Measurements from ENCODE around the gene KCNE4. TPM values are rescaled to one million over a fixed set of nuclear protein-coding genes. Genes with fewer than 3 reads are reported as not detected.

Gene KCNE4
- total RNA-seq, 2 experiments from 2014 or later = not detected

- Mint-ChIP-seq H3K27ac (no peak overlapping the region), H3K36me3 (no peaks in the 10 kb centered on the region), H3K4me1 (no peaks in the 10 kb centered on the region), H3K27me3 (peaks cover 2% of the 10 kb centered on the region), H3K4me3 (no peak overlapping the region), H3K9me3 (peaks cover 2% of the 10 kb centered on the region)
- POLR2A ChIA-PET = no interaction called here
- DNase-seq = no peak
- ATAC-seq (ENCODE audit: low read depth) = no peak
Measured at GRCh38 chr2:223029287-223029686, 22.7 kb upstream of the KCNE4 start.

DNA sequence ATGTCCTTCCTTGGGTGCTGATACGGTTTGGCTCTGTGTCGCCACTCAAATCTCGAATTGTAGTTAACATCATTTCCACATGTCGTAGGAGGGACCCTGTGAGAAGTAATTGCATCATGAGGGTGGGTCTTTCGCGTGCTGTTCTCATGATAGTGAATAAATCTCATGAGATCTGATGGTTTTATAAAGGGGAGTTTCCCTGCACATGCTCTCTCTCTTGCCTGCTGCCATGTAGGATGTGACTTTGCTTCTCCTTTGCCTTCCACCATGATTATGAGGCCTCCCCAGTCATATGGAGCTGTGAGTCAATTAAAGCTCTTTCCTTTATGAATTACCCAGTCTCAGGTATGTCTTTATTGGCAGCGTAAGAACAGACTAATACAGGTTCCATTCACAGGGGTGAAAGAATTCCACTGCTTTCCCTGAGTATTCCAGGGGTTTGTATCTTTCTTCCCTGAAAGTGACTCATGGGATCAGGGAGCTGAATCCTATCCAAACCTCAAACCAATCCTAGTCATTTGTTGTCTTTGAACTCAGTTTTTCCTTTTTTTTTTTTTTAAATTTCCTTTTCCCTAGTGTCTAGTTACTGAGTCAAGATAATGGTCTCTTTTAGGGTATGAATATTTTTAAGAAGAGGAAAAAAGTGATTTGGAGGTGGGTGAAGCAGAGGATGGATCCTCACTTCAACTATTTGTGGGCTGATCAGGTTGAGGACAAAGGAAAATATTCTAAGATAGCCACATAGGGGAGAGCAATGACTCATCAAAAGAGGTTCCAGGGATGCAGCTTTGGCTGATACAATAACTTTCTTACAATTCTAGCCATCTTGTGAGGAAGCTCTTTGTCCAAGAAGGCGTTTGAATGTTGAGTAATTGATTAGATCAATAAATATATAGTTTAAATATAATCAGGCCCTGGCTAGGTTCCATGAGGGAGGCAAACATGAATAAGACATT lies 19.5 kb upstream of the KCNE4 start:
- H3K9me3 Mint-ChIP-seq = peaks cover 2% of the 10 kb centered on the region
- peaks cover 2% of the 10 kb centered on the region for H3K27me3 Mint-ChIP-seq
- H3K27ac Mint-ChIP-seq = no peak overlapping the region
- DNase-seq (no peak), ATAC-seq (ENCODE audit: low read depth) (no peak)
- no peaks in the 10 kb centered on the region for H3K36me3 Mint-ChIP-seq
- H3K4me1 Mint-ChIP-seq = no peaks in the 10 kb centered on the region
- no peak overlapping the region for H3K4me3 Mint-ChIP-seq
- POLR2A ChIA-PET = no interaction called here

- ATAC-seq (ENCODE audit: low read depth) = no peak
- Mint-ChIP-seq H3K4me3 (no peak overlapping the region), H3K27ac (no peak overlapping the region), H3K9me3 (peaks cover 2% of the 10 kb centered on the region), H3K27me3 (peaks cover 2% of the 10 kb centered on the region), H3K36me3 (no peaks in the 10 kb centered on the region), H3K4me1 (no peaks in the 10 kb centered on the region)
- POLR2A ChIA-PET = no interaction called here
- no peak for DNase-seq
Measured at GRCh38 chr2:223034221-223034975, 17.6 kb upstream of the KCNE4 start.

DNA sequence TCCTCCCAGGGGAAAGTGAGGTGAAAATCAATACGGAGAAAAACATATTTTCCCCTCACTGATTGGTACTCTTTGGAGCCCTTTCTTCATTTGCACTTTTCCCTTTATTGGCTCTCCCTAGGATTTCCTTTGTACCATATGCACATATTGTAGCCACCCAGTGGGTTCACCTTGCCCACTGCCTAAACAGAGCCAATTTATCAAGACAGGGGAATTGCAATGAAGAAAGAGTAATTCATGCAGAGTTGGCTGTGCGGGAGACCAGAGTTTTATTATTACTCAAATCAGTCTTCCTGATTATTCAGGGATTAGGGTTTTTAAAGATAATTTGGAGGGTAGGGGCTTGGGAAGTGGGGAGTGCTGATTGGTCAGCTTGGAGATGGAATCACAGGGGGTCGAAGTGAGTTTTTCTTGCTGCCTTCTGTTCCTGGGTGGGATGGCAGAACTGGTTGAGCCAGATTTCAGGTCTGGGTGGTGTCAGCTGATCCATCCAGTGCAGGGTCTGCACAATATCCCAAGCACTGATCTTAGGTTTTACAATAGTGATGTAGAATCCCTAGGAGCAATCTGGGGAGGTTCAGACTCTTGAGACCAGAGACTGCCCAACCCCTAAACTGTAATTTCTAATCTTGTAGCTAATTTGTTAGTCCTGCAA lies 15.1 kb upstream of the KCNE4 start:
- no peak for ATAC-seq (ENCODE audit: low read depth)
- Mint-ChIP-seq H3K9me3 (peaks cover 2% of the 10 kb centered on the region), H3K4me3 (no peak overlapping the region), H3K4me1 (no peaks in the 10 kb centered on the region), H3K36me3 (no peaks in the 10 kb centered on the region), H3K27me3 (peaks cover 2% of the 10 kb centered on the region), H3K27ac (no peak overlapping the region)
- POLR2A ChIA-PET = no interaction called here
- DNase-seq = no peak

- peaks cover 2% of the 10 kb centered on the region for H3K9me3 Mint-ChIP-seq
Measured at GRCh38 chr2:223037445-223037800, 14.6 kb upstream of the KCNE4 start.

GRCh38 chr2:223039618-223040017 lies 12.4 kb upstream of the KCNE4 start:
- Mint-ChIP-seq H3K27ac (no peak overlapping the region), H3K9me3 (no peaks in the 10 kb centered on the region), H3K4me3 (no peak overlapping the region), H3K27me3 (no peaks in the 10 kb centered on the region), H3K4me1 (peaks cover 6% of the 10 kb centered on the region), H3K36me3 (no peaks in the 10 kb centered on the region)
- DNase-seq (no peak), ATAC-seq (ENCODE audit: low read depth) (no peak)
- POLR2A ChIA-PET = no interaction called here

More at GRCh38 chr2:223037445-223037800, 14.6 kb upstream of the KCNE4 start:
- POLR2A ChIA-PET = no interaction called here
- ATAC-seq (ENCODE audit: low read depth) (no peak), DNase-seq (no peak)
- H3K36me3 Mint-ChIP-seq = no peaks in the 10 kb centered on the region
- H3K4me3 Mint-ChIP-seq = no peak overlapping the region
- peaks cover 2% of the 10 kb centered on the region for H3K27me3 Mint-ChIP-seq
- no peak overlapping the region for H3K27ac Mint-ChIP-seq
- H3K4me1 Mint-ChIP-seq = no peaks in the 10 kb centered on the region

GRCh38 chr2:223040527-223040926 lies 11.5 kb upstream of the KCNE4 start:
- H3K4me3 Mint-ChIP-seq = no peak overlapping the region
- no peak for DNase-seq
- H3K27me3 Mint-ChIP-seq = no peaks in the 10 kb centered on the region
- H3K4me1 Mint-ChIP-seq = peaks cover 6% of the 10 kb centered on the region
- ATAC-seq (ENCODE audit: low read depth) = no peak
- H3K9me3 Mint-ChIP-seq = no peaks in the 10 kb centered on the region
- H3K27ac Mint-ChIP-seq = no peak overlapping the region
- POLR2A ChIA-PET = no interaction called here
- H3K36me3 Mint-ChIP-seq = no peaks in the 10 kb centered on the region

DNA sequence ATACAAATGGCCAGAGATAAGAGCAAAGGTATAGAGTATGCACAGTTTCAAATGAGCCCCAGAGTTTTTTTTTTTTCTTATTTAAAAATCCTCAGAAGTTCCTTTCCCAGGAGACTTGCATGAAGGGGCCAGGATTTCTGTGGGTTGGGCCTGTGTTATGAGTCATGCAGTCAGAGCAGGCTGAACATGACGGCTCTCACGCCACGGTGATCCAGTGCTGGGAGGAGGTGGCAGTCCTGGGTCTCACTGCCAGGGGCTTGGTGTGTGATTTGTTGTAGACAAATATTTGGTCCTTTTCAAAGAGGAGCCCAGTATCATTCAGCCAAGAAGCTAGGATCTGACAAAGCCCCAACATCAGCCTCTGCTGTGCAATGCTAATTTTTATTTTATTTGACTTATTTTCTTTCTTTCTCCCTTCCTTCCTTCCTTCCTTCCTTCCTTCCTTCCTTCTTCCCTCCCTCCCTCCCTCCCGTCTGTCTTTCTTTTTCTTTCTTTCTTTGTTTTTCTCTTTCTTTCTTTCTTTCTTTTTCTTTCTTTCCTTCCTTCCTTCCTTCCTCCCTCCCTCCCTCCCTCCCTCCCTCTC lies 10.4 kb upstream of the KCNE4 start:
- no peak overlapping the region for H3K27ac Mint-ChIP-seq
- ATAC-seq (ENCODE audit: low read depth) = no peak

DNA sequence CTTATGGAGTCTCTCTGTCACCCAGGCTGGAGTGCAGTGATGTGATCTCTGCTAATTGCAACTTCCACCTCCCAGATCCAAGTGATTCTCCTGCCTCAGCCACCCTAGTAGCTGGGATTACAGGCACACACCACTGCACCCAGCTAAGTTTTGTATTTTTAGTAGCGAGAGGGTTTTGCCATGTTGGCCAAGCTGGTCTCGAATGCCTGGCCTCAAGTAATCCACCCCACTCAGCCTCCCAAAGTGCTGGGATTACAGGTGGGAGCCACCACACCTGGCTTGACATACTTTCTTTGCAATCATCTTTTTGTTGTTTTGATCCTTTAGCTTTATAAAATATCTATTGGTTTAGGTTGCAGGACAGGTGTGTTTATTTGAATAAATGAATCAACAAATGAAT lies 9.7 kb upstream of the KCNE4 start:
- DNase-seq (no peak), ATAC-seq (ENCODE audit: low read depth) (no peak)
- peaks cover 6% of the 10 kb centered on the region for H3K4me1 Mint-ChIP-seq
- H3K9me3 Mint-ChIP-seq = no peaks in the 10 kb centered on the region
- no peaks in the 10 kb centered on the region for H3K36me3 Mint-ChIP-seq
- no peak overlapping the region for H3K27ac Mint-ChIP-seq
- no peaks in the 10 kb centered on the region for H3K27me3 Mint-ChIP-seq
- no peak overlapping the region for H3K4me3 Mint-ChIP-seq
- POLR2A ChIA-PET = no interaction called here

More for the DNA sequence above, 10.4 kb upstream of the KCNE4 start:
- POLR2A ChIA-PET = no interaction called here
- no peak for DNase-seq
- Mint-ChIP-seq H3K9me3 (no peaks in the 10 kb centered on the region), H3K27me3 (no peaks in the 10 kb centered on the region), H3K36me3 (no peaks in the 10 kb centered on the region), H3K4me1 (peaks cover 6% of the 10 kb centered on the region), H3K4me3 (no peak overlapping the region)

DNA sequence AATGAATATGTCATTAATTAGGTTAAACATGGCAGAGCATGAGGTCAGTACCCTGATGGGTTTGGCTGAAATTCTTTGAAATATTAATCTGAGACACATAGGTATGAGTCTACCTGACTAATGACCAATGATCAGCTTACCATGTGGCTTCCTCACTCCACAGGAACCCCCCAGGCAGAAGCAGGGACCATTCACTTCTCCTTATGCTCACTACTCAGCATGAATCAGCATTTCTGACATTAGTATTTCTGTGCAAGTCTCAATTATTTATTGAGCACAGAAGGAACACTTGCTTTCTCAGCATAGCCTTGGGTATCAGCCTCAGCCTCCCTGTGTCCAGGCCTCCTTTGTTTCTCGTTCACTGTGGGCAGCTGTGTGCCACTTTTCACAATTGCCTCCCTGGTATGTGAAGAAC lies 9.3 kb upstream of the KCNE4 start:
- no peak for ATAC-seq (ENCODE audit: low read depth)
- H3K4me1 Mint-ChIP-seq = peaks cover 6% of the 10 kb centered on the region
- H3K27ac Mint-ChIP-seq = no peak overlapping the region
- DNase-seq = no peak
- H3K36me3 Mint-ChIP-seq = no peaks in the 10 kb centered on the region
- H3K27me3 Mint-ChIP-seq = no peaks in the 10 kb centered on the region
- H3K9me3 Mint-ChIP-seq = no peaks in the 10 kb centered on the region
- no peak overlapping the region for H3K4me3 Mint-ChIP-seq
- POLR2A ChIA-PET = no interaction called here

DNA sequence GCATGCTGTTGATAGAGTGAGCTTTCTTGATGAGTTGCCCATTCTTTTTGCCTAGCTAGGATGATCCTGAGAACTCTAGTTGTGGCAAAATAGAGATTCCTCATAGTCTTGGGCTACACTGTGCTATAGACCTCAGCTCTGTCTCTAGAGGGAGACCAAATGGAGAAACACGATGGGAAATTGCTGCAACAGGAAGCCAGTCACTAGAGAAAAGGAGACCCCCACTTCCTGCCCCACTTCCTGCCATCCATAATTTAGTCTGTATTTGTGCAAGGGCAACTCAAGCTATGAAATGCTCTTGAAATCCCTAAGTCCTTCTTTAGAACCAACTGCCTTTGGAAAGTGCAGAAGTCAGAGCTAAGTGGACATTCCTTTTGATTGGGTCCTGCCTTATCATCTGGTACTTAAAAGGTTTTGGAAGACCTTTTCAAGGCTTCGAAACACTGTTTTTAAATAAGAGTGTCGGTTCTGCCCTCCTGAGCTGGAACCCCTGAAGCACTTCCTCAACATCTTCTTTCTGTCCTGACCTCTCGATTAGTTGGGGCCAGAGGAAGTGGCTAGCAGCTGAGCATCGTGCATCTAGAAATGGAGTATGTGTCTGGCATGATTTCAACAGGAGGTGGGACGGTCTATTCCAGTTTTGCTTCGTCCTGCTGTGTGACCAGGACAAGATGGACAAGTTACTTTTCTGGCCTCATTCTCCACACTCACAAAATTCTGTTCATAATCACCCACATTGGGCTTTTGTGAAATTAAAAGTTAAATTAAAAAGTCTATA lies 8.6 kb upstream of the KCNE4 start:
- ATAC-seq (ENCODE audit: low read depth) (no peak), DNase-seq (no peak)
- H3K9me3 Mint-ChIP-seq = no peaks in the 10 kb centered on the region
- H3K4me3 Mint-ChIP-seq = no peak overlapping the region
- POLR2A ChIA-PET = no interaction called here
- H3K36me3 Mint-ChIP-seq = no peaks in the 10 kb centered on the region
- peaks cover 6% of the 10 kb centered on the region for H3K4me1 Mint-ChIP-seq
- H3K27me3 Mint-ChIP-seq = no peaks in the 10 kb centered on the region
- H3K27ac Mint-ChIP-seq = no peak overlapping the region

DNA sequence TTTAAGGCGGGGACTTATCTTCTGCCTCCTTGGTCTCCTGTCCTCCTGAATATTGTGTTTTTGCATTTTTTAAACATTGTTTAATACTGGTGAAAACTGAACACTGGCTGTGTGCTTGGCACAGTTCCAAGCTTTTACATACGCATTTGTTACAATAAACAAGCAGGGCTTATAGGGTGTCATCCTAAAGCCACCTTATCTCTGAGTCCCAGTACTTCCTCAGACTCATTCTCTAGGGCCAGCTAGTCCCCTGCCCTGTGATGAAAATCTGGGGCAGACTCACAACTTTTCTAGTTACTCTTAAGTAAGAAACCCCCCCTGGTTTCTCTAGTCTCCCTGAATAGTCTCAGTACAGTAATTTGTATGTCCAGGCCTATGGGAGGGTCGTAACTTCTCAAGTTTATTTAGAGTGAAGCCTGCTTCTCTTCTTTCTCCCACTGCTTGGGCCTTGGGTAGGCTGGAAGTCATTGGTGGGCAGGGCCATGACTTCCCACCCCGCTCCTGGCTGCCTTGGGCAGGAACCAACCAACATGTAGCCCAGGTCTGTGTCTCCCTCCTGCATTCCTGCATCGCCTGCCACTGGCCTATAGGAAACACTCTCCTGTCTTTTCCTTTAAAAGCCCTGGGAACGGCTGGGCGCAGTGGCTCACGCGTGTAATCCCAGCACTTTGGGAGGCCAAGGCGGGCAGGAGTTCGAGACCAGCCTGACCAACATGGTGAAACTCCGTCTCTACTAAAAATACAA lies 7.7 kb upstream of the KCNE4 start:
- H3K9me3 Mint-ChIP-seq = no peaks in the 10 kb centered on the region
- H3K27ac Mint-ChIP-seq = no peak overlapping the region
- POLR2A ChIA-PET = no interaction called here
- ATAC-seq (ENCODE audit: low read depth) = no peak
- no peak overlapping the region for H3K4me3 Mint-ChIP-seq
- H3K4me1 Mint-ChIP-seq = peaks cover 6% of the 10 kb centered on the region
- peaks cover under 1% of the 10 kb centered on the region for H3K27me3 Mint-ChIP-seq
- H3K36me3 Mint-ChIP-seq = no peaks in the 10 kb centered on the region
- no peak for DNase-seq

Data from activated naive CD8-positive, alpha-beta T cell treated with anti-CD3 and anti-CD28 coated beads, Interleukin-2, amount 10 ng/mL, durations not matched to agents 7 days and 5 days (primary cell).